ENCODE data around the gene PCSK7.
A peak's percentile ranks its signal among the peaks of the same experiment; 100 is the strongest.
"Not testable (repeated sequence)": the region's sequence is repeated elsewhere in the genome, so short reads cannot be mapped to it uniquely, and the experiment has no call there.

PCSK7 gene

DNA sequence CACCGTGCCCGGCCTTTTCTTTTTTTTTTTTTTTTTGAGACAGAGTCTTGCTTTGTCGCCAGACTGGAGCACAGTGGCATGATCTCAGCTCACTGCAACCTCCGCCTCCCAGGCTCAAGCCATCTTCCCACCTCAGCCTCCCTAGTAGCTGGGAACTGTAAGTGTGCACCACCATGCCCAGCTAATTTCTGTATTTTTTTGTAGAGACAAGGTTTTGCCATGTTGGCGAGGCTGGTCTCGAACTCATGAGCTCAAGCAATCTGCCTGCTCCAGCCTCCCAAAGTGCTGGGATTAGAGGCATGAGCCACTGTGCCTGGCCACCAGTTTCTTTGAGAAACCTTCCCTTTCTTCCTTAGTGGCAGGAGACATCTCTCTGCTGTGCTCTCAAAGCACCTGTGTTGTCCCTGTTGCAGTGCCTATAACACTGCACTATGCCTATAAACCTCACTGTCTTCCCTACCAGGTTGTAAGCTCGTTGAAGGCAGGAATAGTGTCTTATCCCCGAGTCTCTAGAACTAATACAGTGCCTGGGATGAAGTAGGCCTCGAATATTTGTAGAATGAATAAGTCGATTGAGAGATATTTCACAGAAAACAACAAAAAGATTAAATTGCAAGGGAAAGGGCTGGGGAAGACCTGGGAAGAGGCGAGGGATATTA is 19.0 kb downstream of the PCSK7 start:
- Histone ChIP-seq H3K4me1 (ENCODE audit: insufficient read depth, low read length) (no peaks in the 10 kb centered on the region), H3K36me3 (ENCODE audit: insufficient read depth, low read length) (peaks cover 6% of the 10 kb centered on the region), H3K9ac (ENCODE audit: low read depth, low read length) (no peak overlapping the region), H3K9me3 (ENCODE audit: control insufficient read depth, insufficient read depth, low read length) (no peaks in the 10 kb centered on the region)

DNA sequence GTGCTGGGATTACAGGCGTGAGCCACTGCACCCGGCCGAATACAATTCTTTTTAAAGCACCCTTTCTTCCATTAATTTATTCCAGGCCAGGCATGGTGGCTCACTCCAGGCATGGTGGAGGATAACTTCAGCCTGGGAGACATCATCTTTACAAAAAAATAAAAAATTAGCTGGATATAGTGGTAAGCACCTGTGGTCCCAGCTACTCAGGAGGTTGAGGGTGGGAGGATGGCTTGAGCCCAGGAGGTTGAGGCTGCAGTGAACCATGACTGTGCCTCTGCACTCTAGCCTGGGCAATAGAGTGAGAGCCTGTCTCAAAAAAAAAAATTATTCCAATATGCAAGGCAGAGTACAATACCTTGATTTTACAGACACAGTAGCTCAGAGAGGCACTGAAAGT is 21.3 kb downstream of the PCSK7 start:
- Histone ChIP-seq H3K9ac (ENCODE audit: low read depth, low read length) (no peak overlapping the region), H3K9me3 (ENCODE audit: control insufficient read depth, insufficient read depth, low read length) (no peaks in the 10 kb centered on the region), H3K36me3 (ENCODE audit: insufficient read depth, low read length) (no peaks in the 10 kb centered on the region), H3K4me1 (ENCODE audit: insufficient read depth, low read length) (no peaks in the 10 kb centered on the region)

DNA sequence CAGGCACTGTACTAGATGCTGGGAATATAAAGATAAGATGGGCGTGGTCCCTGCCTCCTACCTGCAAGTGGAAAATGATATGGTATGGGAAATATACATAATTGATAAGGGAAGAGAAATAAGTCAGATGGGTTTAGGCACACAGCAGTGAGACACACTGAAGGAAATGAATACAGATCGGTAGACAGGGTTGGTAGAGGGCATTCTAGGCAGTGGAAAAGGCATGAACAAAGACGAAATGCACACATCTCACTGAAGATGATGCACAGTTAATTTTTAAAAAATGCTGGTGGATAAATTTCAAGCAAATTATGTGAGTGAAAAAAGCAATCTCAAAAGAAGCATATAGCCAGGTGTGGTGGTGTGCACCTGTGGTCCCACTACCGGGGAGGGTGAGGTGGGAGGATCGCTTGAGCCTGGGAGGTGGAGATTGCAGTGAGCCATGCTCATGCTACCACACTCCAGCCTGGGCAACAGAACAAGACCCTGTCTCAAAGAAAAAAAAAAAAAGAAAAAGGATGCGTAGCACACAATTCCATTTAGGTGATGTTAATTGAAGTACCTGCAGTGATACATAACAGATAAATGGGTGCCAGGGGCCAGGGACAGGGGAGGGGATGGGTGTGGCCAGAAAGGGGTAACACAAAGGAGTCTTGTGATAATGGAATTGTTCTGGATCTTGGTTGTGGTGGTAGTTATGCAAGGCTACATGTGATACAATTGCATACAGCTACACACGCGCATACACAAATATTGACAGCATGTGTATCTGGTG is 22.3 kb downstream of the PCSK7 start:
- not testable (repeated sequence) for H3K9ac ChIP-seq (ENCODE audit: low read depth, low read length); H3K36me3 ChIP-seq (ENCODE audit: insufficient read depth, low read length); H3K4me1 ChIP-seq (ENCODE audit: insufficient read depth, low read length); H3K9me3 ChIP-seq (ENCODE audit: control insufficient read depth, insufficient read depth, low read length)

DNA sequence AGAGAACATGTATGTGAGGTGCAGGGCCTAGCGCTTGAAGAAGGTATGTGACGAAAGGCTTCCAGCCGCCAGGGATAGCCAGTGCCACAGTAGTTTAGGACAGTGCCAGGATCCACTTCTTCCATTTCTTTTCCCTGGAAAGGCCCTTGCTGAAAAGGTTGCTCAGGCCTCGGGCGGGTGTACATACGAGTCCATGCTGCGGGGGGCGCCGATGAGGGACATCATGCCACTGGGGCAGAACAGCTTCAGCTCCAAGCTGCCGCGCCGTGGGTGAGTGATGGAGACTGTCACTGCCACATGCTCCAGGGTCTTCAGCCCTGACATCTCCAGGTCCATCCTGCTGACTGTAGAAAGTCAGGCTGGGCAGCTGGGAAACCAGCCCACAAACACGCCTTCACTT is 23.2 kb downstream of the PCSK7 start:
- H3K36me3 ChIP-seq (ENCODE audit: insufficient read depth, low read length); H3K4me1 ChIP-seq (ENCODE audit: insufficient read depth, low read length); H3K9ac ChIP-seq (ENCODE audit: low read depth, low read length); H3K9me3 ChIP-seq (ENCODE audit: control insufficient read depth, insufficient read depth, low read length): not testable (repeated sequence)

DNA sequence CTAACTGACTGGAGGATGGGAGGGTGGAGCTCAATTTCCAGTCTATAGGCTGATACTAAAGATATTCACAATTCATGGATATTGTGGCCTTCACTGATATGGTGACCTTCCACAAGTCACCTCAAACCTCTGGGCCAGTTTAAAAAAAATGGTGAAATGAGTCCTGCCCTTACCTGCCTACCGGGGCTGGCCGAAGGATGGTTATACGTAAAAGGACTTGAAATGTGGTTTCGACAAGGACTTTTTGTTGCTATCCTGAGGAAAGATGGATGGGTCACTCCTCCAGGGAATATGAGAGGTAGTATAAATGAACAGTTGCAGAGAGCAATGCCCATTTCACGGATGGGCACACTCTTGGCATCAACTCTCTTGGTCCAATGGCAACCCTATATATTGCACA is 24.4 kb downstream of the PCSK7 start:
- H3K9me3 ChIP-seq (ENCODE audit: control insufficient read depth, insufficient read depth, low read length); H3K9ac ChIP-seq (ENCODE audit: low read depth, low read length); H3K36me3 ChIP-seq (ENCODE audit: insufficient read depth, low read length); H3K4me1 ChIP-seq (ENCODE audit: insufficient read depth, low read length): not testable (repeated sequence)

DNA sequence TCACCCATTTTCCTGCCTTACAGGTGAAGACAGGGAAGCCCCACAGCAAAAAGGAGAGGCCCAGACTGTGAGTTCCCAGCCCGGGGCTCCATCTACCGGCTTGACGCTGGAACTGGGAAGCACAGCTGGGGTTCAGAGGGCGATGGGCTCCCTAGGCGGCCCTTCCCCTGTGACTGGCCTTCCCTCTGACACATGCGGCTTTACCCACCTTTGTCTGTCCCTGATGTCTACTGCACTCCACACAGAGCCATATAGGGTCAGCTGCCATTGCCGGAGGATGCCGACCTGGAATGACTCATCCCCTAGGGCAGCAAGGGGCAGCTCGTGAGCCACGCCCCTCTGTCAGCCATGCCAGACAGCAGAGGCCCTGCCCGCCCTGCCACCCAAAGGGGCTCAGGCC is 25.0 kb downstream of the PCSK7 start:
- not testable (repeated sequence) for H3K4me1 ChIP-seq (ENCODE audit: insufficient read depth, low read length); H3K9ac ChIP-seq (ENCODE audit: low read depth, low read length); H3K9me3 ChIP-seq (ENCODE audit: control insufficient read depth, insufficient read depth, low read length)
- peaks cover 14% of the 10 kb centered on the region for H3K36me3 ChIP-seq (ENCODE audit: insufficient read depth, low read length)

DNA sequence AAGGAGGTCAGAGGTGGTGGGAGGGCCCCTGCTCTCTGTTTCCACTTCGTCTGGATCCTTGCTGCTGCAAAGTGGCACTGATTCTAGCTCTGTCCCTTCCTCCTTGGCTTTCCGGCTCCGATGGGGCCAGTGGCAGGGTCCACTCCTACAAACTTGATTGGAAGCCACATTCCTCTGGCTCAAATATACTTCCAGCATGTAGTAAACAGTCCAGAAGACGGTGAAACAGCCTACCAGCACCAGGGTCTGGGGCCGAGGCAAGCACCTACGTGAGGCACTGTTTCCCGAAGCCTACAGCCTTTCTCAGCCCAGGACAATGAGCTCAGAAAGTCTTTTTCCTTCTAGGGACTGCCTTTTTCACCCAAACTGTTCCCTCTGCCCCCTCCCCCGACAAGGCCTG is 25.8 kb downstream of the PCSK7 start:
- not testable (repeated sequence) for H3K9me3 ChIP-seq (ENCODE audit: control insufficient read depth, insufficient read depth, low read length); H3K9ac ChIP-seq (ENCODE audit: low read depth, low read length)
- H3K4me1 ChIP-seq (ENCODE audit: insufficient read depth, low read length), result peaks cover 11% of the 10 kb centered on the region; the same call in 1 of the 2 replicates

DNA sequence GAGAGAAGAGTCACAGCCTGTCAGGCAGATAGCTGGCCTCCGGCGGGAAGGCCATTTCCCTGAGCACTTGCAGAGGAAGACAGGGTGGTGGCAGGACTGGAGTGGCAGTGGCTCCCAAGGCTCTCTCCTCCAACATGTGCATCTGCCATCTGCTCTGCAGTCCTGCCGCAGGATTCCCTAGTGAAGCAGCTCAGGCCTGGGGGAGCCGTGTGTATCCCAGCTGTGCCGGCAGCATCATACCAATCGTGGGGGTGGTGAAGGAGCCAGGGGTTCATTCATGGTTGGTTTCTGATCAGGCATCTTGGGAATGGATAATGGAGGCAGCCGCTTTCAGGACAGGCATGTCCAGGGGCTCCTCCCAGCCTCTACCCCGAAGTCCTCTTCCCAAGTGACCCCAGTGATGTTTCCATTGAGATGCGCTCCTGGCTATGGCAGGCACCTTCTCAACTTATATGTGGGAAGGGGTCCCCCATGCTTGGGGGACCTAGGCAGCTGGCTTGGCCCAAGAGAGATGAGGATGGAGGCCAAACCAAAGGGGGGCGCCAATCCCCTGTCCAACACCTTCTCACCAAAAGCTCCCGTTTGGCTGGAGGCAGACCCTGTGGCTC is 26.6 kb downstream of the PCSK7 start:
- peaks cover 19% of the 10 kb centered on the region; the same call in 1 of the 2 replicates for H3K4me1 ChIP-seq (ENCODE audit: insufficient read depth, low read length)
- H3K36me3 ChIP-seq (ENCODE audit: insufficient read depth, low read length), result peaks cover 14% of the 10 kb centered on the region
- H3K9ac ChIP-seq (ENCODE audit: low read depth, low read length), result no peak overlapping the region
- H3K9me3 ChIP-seq (ENCODE audit: control insufficient read depth, insufficient read depth, low read length), result no peaks in the 10 kb centered on the region

More for the DNA sequence above, 25.8 kb downstream of the PCSK7 start:
- H3K36me3 ChIP-seq (ENCODE audit: insufficient read depth, low read length), result peaks cover 14% of the 10 kb centered on the region

DNA sequence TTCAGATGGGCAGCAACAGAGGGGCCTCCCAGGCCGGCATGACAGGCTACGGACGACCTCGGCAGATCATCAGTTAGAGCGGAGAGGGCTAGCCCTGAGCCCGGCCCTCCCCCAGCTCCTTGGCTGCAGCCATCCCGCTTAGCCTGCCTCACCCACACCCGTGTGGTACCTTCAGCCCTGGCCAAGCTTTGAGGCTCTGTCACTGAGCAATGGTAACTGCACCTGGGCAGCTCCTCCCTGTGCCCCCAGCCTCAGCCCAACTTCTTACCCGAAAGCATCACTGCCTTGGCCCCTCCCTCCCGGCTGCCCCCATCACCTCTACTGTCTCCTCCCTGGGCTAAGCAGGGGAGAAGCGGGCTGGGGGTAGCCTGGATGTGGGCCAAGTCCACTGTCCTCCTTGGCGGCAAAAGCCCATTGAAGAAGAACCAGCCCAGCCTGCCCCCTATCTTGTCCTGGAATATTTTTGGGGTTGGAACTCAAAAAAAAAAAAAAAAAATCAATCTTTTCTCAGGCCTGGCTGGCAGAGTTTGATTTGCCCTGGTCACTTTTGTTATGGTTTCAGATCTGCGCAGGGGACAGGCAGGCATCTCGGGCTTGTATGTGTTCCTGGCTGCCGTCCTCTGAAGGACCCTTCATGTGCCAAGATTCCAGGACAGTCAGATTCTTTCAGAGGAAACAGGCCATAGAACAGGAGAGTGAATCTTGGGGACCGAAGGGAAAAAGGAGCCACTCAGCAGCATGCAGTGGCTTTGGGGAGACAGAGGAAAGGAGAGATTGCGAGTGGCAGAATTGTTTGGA is 27.4 kb downstream of the PCSK7 start:
- no peak overlapping the region for H3K9ac ChIP-seq (ENCODE audit: low read depth, low read length)
- H3K36me3 ChIP-seq (ENCODE audit: insufficient read depth, low read length), result peaks cover 14% of the 10 kb centered on the region
- peaks cover 19% of the 10 kb centered on the region; the same call in 1 of the 2 replicates for H3K4me1 ChIP-seq (ENCODE audit: insufficient read depth, low read length)
- no peaks in the 10 kb centered on the region for H3K9me3 ChIP-seq (ENCODE audit: control insufficient read depth, insufficient read depth, low read length)

DNA sequence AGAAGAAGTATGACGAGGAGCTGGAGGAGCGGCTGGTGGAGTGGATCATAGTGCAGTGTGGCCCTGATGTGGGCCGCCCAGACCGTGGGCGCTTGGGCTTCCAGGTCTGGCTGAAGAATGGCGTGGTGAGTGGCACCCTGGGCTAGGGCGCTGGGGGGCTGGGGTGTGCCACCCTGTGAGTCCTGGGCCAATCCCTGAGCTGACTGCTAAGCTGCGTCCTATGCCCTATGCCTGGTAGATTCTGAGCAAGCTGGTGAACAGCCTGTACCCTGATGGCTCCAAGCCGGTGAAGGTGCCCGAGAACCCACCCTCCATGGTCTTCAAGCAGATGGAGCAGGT is 28.8 kb downstream of the PCSK7 start:
- H3K36me3 ChIP-seq (ENCODE audit: insufficient read depth, low read length), result peaks cover 14% of the 10 kb centered on the region
- H3K4me1 ChIP-seq (ENCODE audit: insufficient read depth, low read length), result peaks cover 26% of the 10 kb centered on the region
- no peak overlapping the region for H3K9ac ChIP-seq (ENCODE audit: low read depth, low read length)
- no peaks in the 10 kb centered on the region for H3K9me3 ChIP-seq (ENCODE audit: control insufficient read depth, insufficient read depth, low read length)

DNA sequence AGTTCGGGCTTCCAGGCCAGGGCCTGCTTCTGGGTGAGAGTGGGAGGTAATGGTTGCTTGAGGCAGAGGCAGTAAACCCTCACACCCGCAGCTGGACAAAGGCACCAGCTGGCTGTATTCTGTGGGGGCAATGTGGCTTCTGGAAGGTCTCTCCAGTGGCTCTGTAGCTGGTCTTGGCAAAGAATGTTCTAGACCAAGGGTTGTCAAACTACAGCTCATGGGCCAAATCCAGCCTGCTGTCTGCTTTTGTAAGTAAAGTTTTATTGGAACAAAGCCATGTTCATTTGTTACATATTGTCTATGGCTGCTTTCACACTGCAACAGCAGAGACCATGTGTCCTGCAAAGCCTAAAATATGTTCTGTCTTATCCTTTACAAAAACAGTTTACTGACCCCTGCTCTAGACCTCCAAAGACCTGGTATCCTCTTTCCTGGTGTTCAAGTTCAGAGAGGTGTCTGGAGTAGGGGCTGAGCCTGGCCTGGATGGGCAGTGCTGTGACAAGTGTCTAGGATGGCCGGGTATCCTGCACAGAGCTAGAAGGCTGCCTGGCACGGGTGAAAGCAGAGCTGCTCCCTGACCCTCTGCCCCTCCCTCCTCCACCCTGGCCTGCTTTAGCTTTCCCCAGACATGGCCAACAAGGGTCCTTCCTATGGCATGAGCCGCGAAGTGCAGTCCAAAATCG is 29.3 kb downstream of the PCSK7 start:
- H3K9me3 ChIP-seq (ENCODE audit: control insufficient read depth, insufficient read depth, low read length), result no peaks in the 10 kb centered on the region
- H3K9ac ChIP-seq (ENCODE audit: low read depth, low read length), result no peak overlapping the region
- H3K36me3 ChIP-seq (ENCODE audit: insufficient read depth, low read length), result peaks cover 14% of the 10 kb centered on the region
- peaks cover 26% of the 10 kb centered on the region for H3K4me1 ChIP-seq (ENCODE audit: insufficient read depth, low read length)

DNA sequence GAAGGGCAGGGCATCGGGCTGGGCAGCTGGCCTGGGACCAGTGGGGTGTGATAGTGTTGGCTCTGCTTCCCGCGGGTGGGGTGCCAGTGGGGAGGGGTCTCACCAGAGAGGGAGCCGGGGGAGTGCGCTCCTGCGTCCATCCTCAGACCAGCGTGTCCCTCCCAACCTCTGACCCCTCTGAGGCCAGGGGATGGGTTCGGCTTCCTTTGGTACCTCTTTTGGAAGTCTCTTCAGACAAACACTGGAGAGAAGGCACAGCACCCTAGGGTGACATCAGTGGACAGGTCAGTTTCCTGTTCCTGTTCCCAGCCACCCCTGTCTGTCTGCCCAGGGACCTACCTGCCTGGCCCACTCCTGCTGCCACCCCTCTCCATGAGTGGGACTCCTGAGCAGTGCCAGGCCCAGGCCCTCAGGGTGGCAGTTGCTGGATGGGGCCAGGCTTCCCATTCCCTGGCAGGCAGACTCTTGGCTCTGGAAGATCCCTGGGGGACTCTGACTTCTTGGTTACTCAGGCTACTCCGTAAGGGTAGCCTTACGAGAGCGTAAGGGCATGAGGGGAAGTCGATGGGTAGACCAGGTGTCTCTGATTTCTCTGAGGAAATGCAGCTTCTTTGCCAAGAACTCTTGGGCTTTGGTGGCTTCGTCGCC is 30.1 kb downstream of the PCSK7 start:
- H3K36me3 ChIP-seq (ENCODE audit: insufficient read depth, low read length), result peaks cover 14% of the 10 kb centered on the region
- H3K9ac ChIP-seq (ENCODE audit: low read depth, low read length), result peak overlapping the region; percentile 19; the same call in 1 of the 2 replicates
- H3K9me3 ChIP-seq (ENCODE audit: control insufficient read depth, insufficient read depth, low read length), result no peaks in the 10 kb centered on the region

DNA sequence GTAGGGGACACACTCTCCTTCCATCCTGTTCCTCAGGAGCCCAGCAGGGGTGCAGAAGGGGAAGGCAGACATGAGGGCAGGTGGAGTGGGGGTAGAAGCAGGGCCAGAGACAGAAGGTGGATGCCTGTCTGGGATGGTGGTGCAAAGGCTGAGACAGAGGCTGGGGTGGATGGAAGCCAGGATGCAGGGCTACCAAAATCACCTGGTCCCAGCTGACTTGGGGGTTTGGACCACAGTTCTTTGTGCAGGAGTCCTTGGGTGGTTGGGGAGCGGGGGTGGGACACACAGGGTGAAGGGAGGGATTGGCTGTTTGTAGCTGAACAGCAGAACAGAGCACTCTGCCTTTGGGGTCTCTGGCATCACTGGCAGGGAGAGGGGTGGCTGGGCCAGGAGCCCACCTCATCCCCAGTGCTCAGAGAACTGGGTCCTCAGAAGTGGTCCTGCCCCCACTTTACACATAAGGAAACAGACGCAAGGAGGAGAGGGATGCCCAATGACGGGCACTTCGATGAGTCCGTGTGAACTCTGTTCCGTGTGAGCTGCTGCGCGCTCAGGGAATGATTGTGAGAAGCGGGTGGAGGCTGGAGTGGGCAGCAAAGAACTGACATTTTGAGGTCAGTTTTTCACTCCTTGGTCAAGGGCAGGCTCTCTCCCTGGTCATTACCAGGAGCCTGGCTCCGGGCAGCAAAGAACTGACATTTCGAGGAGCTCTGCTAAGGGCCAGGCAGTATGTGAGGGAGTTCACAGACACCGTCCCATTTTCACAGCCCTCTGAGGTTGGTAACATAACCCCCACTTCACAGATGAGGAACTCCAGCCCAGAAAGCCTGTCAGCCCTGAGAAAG is 30.8 kb downstream of the PCSK7 start:
- H3K9ac ChIP-seq (ENCODE audit: low read depth, low read length), result peak overlapping the region; percentile 70
- peaks cover 14% of the 10 kb centered on the region for H3K36me3 ChIP-seq (ENCODE audit: insufficient read depth, low read length)
- H3K4me1 ChIP-seq (ENCODE audit: insufficient read depth, low read length), result peaks cover 26% of the 10 kb centered on the region
- H3K9me3 ChIP-seq (ENCODE audit: control insufficient read depth, insufficient read depth, low read length), result no peaks in the 10 kb centered on the region

More for the DNA sequence above, 30.1 kb downstream of the PCSK7 start:
- peaks cover 26% of the 10 kb centered on the region for H3K4me1 ChIP-seq (ENCODE audit: insufficient read depth, low read length)

Measured in ES-I3 (cell line).